Bronchial epithelial cell (primary cell): ENCODE measurements around the gene OXLD1. TPM values are rescaled to one million over a fixed set of nuclear protein-coding genes. Genes with fewer than 3 reads are reported as not detected.
"Not testable (repeated sequence)": the region's sequence is repeated elsewhere in the genome, so short reads cannot be mapped to it uniquely, and the experiment has no call there.

Experiments
- DNase-seq: peaks from one replicate; pipeline ENCODE4 v3.0.0-alpha.2; 2010; ENCODE audit warnings: low read depth
- FAIRE-seq: peaks from 2 replicates; lab custom pipeline; 2011; peaks lifted over from hg19 to GRCh38; lab: Jason Lieb, UNC
- H3K27me3 ChIP-seq: 2 replicates; pipeline ENCODE4 v1.5.1; 2011; ENCODE audit warnings: low read length; ENCODE audit not compliant: control insufficient read depth, insufficient read depth
- H3K36me3 ChIP-seq: 2 replicates; pipeline ENCODE4 v1.5.1; 2011; ENCODE audit warnings: low read length; ENCODE audit not compliant: control insufficient read depth, insufficient read depth
- H3K4me3 ChIP-seq: 2 replicates; pipeline ENCODE4 v1.5.1; 2011; ENCODE audit warnings: mild to moderate bottlenecking, low read depth, low read length, control low read depth
- total RNA-seq: library from RNA; depleted of rRNA; stranded (reverse); fragments of >200 nt; gene quantifications from 2 replicates; pipeline ENCODE4 v1.2.1, GENCODE V29; 2014
- TF ChIP-seq, protein P1 (sequence below): IDR thresholded peaks from 2 replicates; pipeline ENCODE4 v1.5.1; 2011; ENCODE audit warnings: mild to moderate bottlenecking, moderate library complexity, low read length, control low read depth, inconsistent platforms; ENCODE audit not compliant: insufficient read depth, severe bottlenecking

The OXLD1 gene
- total RNA-seq, 1 donor from 2014 or later = 47.7 TPM

DNA sequence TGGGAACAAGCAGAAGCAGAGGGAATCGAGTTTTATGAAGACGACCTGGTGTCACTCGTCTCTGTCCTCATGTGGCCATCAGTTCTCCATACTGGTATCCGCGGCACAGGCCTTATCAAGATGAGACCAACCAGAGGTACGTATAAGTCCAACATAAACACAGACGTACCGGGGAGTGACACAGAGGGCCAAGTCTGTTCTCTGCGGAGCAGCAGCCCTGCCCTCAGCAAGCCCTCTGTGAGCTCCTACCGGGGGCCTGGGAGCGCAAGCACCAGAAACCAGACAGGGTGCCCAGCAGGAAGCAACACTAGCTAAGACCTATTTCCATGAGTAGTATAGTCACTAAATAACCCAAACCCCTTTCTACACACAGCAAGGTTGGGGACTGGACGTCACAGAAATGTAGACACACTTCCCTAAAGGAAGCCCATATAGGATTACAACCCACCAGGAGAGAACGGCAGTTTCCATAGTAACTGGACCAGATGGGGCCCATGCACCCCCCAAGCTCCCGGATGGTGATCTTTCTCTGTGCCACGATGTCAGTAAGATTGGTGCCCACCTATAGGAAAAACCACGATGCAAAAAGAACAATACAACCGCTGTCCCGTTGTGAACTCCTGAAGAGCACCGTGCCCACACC, 16.3 kb upstream of the OXLD1 start:
- TF ChIP-seq, protein P1, sequence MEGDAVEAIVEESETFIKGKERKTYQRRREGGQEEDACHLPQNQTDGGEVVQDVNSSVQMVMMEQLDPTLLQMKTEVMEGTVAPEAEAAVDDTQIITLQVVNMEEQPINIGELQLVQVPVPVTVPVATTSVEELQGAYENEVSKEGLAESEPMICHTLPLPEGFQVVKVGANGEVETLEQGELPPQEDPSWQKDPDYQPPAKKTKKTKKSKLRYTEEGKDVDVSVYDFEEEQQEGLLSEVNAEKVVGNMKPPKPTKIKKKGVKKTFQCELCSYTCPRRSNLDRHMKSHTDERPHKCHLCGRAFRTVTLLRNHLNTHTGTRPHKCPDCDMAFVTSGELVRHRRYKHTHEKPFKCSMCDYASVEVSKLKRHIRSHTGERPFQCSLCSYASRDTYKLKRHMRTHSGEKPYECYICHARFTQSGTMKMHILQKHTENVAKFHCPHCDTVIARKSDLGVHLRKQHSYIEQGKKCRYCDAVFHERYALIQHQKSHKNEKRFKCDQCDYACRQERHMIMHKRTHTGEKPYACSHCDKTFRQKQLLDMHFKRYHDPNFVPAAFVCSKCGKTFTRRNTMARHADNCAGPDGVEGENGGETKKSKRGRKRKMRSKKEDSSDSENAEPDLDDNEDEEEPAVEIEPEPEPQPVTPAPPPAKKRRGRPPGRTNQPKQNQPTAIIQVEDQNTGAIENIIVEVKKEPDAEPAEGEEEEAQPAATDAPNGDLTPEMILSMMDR = no peak
- H3K4me3 ChIP-seq = peak overlapping the region; percentile 96
- no peak for DNase-seq
- FAIRE-seq = no peak
- no peaks in the 10 kb centered on the region for H3K27me3 ChIP-seq
- H3K36me3 ChIP-seq = peaks cover 23% of the 10 kb centered on the region

DNA sequence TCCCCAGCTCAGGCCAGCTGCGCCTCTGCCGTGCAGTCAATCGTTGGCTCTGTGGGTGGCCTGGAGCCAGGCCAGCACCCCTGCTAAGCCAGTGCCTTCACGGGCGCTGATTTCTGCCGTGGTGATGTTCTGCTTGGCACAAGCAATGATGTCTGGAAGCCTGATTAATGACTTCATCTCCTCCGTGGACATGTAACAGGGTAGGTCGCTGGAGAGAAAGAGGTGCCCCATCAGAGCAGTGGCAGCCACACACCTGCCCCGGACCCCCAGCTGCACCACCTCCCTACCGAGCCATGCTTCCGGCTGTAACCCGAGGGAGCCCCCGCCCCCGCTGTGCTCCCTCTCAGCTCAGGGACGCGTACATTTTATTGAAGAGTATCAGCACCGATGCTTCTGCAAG, 15.3 kb upstream of the OXLD1 start:
- Histone ChIP-seq H3K36me3 (peaks cover 14% of the 10 kb centered on the region), H3K27me3 (no peaks in the 10 kb centered on the region), H3K4me3 (no peak overlapping the region)
- DNase-seq (no peak), FAIRE-seq (no peak)
- TF ChIP-seq, protein P1 = no peak

DNA sequence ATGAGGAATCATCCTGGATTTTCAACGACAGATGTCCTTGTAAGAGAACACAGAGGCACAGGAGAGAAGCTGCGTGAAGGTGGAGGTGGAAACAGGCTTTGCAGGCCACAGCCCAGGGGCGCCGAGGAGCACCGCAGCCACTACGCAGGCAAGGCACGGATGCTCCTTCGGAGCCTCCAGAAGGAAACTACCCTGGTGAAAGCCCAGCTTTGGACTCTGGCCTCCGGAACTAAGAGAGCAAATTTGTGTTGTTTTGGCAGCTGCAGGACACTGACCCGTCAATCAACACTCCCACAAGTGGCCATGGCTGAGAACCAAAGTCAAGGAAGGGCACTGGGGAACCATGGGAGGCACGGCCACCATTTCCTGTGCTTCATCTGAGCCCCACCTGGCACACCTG, 13.7 kb upstream of the OXLD1 start:
- peaks cover 7% of the 10 kb centered on the region for H3K36me3 ChIP-seq
- TF ChIP-seq, protein P1 = no peak
- no peak overlapping the region for H3K4me3 ChIP-seq
- no peaks in the 10 kb centered on the region for H3K27me3 ChIP-seq
- no peak for DNase-seq
- no peak for FAIRE-seq

- TF ChIP-seq, protein P1 = no peak
- H3K27me3 ChIP-seq = no peaks in the 10 kb centered on the region
- no peak overlapping the region for H3K4me3 ChIP-seq
- FAIRE-seq (no peak), DNase-seq (no peak)
- H3K36me3 ChIP-seq = peaks cover 22% of the 10 kb centered on the region
Observed at GRCh38 chr17:81676906-81677305, 10.5 kb upstream of the OXLD1 start.

DNA sequence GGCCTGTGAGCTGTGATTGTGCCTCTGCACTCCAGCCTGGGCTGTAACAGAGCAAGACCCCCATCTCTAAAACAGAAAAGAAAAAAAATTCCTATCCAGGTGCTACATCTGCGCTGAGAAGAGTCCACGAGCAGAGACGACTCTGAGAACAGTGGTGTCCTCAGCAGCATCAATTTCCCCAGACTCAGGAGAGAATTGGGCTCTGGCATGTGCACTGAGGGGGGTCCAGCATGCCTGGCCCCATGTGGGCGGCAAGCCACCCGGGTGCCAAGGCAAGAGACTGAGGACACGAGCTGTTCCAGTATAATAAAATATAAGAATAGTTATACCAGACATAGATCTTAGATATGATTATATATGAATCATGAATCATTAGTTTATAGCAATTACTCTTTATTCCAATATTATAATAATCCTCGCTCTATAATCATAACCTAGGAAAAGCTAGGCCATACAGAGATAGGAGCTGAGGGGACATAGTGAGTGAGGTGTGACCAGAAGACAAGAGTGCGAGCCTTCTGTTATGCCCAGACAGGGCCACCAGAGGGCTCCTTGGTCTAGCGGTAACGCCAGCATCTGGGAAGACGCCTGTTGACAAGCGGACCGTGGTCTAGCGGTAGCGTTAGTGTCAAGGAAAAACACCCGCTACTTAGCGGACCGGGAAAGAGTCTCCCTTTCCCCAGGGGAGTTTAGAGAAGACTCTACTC, 9.3 kb upstream of the OXLD1 start:
- not testable (repeated sequence) for FAIRE-seq

More for the DNA sequence above, 9.3 kb upstream of the OXLD1 start:
- TF ChIP-seq, protein P1 = peak; percentile 57
- H3K4me3 ChIP-seq, H3K27me3 ChIP-seq: not testable (repeated sequence)
- DNase-seq = peak; percentile 26
- peaks cover 23% of the 10 kb centered on the region for H3K36me3 ChIP-seq
